ENCODE results near the gene TMEM26.

Gene TMEM26

DNA sequence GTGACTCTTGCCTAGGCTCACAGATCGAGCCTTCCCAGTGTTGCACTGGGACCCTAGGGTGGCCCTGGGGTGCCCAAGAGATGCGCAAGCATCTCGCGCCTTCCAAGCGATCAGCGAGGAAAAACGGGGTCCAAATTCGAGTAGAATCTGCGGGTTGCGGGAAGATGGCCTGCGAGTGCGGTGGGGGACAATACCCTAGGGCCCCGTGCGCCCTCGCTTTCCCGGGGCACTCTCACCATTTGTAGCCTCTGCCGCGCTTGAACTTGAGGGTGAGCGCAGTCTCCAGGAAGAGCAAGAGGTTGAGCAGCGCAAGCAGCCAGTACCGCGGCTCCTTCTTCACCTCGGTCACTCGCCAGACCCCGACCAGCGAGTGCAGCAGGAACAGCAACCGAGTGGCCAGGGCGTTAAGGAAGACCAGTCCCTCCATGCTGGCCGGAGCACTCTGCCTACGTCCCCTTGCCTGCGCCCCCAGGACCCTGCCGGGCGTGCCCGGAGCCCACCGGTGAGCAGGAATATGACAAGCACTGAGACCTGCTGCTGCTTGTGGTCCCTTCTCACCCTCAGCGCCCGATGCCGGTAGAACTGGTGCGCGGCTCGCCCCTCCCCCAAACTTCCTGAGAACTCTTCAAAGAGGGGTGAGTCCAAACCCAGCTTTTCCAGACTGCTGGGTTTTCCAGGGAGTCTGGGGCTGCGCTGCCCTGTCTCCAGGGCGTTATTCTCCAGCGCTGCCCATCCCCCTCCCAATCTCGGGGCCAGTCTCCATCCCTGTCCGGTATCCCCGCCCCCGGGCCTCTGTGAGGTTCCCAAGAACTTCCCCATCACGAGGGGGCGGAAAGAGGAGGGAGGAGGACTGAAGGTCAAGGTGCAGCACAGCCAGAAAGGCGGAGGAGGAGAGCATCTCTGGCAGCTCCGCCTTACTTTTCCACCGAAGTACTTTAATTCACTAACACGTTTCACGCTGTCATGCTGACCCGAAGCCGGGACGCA lies at the start of gene TMEM26:
TSS of gene TMEM26 (minus strand) at position 727 of the 987 bp plus-strand sequence. CDS start at position 427, 300 bp downstream.
- no peak for FAIRE-seq

DNA sequence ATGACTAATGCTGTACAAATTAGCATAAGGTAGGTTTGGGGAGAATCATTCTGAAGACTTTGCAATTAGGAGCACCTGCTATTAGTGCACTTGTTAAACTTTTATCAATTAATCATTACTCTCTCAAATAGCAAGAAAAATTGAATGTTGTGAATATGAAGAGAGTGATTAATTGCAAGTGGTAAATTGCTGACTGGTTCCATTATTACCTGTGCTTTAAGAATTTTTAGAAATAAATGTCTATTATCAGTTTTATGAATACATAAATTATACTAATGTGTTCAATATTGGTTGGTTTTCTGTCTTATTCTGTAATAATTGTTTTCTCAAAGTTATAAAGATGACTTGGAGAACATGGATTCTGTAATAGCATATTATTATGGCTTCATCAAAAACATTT lies 47.3 kb upstream of the TMEM26 start:
- FAIRE-seq: no peak

- FAIRE-seq: no peak
Measured at GRCh38 chr10:61492364-61492995, 39.3 kb upstream of the TMEM26 start.

DNA sequence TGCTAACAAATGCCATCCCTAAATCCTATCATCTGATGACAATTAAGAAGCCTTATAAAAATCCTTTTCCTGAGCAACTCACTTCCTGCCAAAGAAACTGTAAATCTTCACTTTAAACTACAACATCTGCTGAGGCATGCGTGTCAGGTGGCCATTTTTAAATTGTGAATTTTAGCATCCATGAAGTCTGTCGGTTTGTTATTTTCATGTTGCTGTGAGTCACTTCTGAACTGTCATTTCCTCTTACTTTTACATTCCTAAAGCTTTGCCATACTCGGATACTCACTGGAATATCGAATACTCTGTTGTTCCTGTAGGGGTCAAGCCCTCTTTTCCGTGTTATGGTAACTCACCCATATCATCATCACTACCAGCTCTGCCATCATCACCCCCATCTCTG lies 34.3 kb upstream of the TMEM26 start:
- no peak for FAIRE-seq

GRCh38 chr10:61486738-61487396 lies 33.7 kb upstream of the TMEM26 start:
- no peak for FAIRE-seq

DNA sequence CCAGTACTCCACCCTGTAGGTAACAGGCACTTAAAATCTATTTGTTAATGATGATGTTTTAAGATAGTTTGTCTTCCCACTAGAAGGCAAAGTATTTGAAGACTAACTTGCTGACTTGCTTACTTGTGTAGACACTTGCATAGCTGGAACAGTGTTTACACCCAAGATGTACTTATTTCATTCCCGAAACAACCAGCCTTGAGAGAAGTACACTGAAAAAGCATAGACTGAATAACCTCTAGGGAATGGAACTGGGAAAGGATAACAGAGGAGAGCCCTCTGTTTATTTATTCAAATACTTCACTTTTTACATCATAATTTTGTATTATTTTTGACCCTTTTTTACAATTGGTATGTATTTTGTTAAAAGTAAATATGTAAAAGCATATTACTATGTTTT lies 33.1 kb upstream of the TMEM26 start:
- FAIRE-seq: no peak

GRCh38 chr10:61481597-61481996 lies 28.4 kb upstream of the TMEM26 start:
- FAIRE-seq: no peak

- no peak for FAIRE-seq
Measured at GRCh38 chr10:61480208-61480607, 27.0 kb upstream of the TMEM26 start.

GRCh38 chr10:61478621-61479312 lies 25.6 kb upstream of the TMEM26 start:
- no peak for FAIRE-seq

DNA sequence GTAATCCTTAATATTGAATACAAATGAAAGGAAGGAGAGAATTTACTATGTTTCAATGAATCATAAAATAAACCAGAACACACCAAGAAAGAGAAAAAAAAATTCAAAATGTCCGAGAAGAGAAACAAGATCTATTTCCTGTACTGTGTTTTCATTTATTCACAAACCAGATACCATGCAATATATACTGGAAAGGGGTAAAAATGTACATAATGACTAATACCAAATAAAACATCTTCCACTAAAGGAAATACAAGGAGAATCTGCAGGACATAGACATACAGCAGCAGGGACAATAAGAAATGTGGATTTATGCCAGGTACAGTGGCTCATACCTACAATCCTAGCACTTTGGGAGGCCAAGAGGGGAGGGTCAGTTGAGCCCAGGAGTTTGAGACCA lies 24.3 kb upstream of the TMEM26 start:
- no peak for FAIRE-seq

DNA sequence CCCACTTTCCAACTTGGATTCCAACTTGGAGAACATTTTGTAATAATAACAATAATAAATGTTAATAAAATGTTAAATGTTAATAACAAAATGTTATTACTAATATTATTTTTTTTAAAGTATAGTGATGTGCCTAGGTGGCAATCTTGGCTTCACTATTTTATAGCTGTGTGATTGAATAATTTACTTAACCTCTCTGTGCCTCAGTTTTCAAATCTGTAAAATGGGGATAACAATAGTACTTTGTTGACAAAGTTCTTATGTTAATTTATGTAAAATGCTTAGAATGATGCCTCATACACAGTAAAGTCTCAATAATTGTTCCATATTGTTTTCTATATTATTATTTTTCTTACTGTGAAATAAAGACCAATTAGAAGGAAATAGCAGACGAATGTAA lies 23.3 kb upstream of the TMEM26 start:
- no peak for FAIRE-seq

GRCh38 chr10:61475449-61475873 lies 22.3 kb upstream of the TMEM26 start:
- FAIRE-seq: no peak

- FAIRE-seq: no peak
Measured at GRCh38 chr10:61472090-61472674, 19.0 kb upstream of the TMEM26 start.

GRCh38 chr10:61471491-61471890 lies 18.3 kb upstream of the TMEM26 start:
- no peak for FAIRE-seq

GRCh38 chr10:61470740-61471139 lies 17.6 kb upstream of the TMEM26 start:
- FAIRE-seq: no peak

GRCh38 chr10:61465901-61466632 lies 12.9 kb upstream of the TMEM26 start:
- FAIRE-seq: no peak

GRCh38 chr10:61465171-61465496 lies 12.0 kb upstream of the TMEM26 start:
- FAIRE-seq: no peak

GRCh38 chr10:61464461-61465170 lies 11.4 kb upstream of the TMEM26 start:
- no peak for FAIRE-seq

DNA sequence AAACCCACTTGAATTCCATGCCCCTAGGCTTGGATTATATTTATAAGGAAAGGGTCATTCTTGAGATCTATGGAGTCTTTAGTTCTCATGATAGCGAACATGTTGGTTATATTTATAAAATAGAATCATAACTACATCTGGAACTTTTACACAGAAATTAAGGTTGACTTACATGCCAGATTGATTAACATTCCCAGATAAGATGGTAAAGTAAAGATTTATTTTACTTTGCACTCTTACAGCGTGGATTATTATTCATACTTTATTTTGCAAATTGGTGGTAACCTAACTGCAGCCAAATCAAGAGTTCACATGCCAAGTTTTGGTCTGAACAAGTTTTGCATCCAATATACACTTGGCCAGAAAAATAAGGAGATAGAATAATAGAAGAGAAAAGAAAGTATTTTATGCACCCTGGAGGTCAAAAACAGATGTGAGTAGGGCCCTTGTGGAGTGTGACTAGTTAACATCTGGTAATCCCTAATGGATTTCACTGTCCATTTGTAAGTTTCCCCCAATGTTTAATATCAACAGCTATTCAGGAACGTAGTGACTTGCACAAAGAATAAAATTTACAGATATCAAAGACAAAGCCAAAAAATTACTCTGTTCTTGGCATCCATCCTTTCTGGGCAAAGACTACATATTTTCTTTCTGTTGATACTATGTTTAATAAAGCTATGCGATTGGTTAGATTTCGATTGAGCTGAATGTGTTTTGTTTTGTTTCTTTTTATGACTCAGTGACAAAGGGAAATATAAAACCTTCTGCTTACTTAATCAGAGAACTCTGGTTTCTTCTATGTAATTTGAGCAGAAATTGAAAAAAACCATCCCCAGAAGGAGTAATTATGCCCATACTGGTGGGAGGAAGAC lies 10.1 kb upstream of the TMEM26 start:
- no peak for FAIRE-seq

DNA sequence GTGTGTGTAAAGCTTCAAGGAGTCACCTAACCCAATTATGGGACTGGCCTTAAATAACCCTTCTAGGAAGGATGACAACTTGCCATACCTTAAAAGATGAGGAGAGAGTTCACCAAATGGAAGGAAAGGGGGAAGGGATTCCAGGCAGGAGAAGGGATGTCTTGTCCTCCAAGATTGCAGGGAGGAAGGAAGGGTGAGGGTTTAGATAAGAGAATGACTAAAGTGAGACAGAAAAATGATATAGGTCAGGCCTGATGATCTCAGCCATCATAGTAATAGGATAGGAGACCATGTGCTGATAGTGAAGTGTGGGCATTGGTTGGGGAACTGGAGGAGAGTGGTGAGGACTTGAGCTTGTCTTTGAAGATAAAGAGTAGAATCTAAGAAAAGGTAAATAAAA lies 7.7 kb upstream of the TMEM26 start:
- FAIRE-seq: no peak
